Measurements from ENCODE around the gene SETDB2. TPM values are rescaled to one million over a fixed set of nuclear protein-coding genes. Genes with fewer than 3 reads are reported as not detected.

The SETDB2 gene
- polyA plus RNA-seq, 6 donors from 2014 or later = 8.6 to 35.7 (median 26.7) TPM

DNA sequence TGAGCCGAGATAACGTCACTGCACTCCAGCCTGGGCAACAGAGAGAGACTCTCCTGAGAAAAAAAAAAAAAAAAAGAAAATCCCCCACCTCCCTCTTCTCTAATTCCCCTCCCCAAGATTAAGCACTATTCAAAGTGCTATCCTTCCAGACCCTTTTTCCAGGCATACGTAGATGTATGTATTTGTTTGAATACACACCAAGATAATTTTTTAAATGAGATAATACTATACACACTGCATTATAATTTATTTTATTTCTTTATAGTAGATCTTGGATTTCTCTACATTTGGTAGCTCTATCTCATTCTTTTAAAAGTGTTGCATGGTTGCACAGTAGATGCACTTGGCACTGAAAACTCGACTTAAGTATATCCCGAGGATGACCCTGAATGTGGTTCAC lies 32.7 kb upstream of the SETDB2 start:
- H3K4me1 Mint-ChIP-seq = no peaks in the 10 kb centered on the region
- no peak for DNase-seq
- ATAC-seq (ENCODE audit: low read depth in 2 of 2) = no peak
- H3K36me3 Mint-ChIP-seq = no peaks in the 10 kb centered on the region
- H3K27me3 Mint-ChIP-seq = no peaks in the 10 kb centered on the region
- H3K27ac Mint-ChIP-seq = no peak overlapping the region
- H3K4me3 Mint-ChIP-seq = no peak overlapping the region
- peaks cover 0 to 5% (median 2%) of the 10 kb centered on the region in 7 donors for H3K9me3 Mint-ChIP-seq

DNA sequence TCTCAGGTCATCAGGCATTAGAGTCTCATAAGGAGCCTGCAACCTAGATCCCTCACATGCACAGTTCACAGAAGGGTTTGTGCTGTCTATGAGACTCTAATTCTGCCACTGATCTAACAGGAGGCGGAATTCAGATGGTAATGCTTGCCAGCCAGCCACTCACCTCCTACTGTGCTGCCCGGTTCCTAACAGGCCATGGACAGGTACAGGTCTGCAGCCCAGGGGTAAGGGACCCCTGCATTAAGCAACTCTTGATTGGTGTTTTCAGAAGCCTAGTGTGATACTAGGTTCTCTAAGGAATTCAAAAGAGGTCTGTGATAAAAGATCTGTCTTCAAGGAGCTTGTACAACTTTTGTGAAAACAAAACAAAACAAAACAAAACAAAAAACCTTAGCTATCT lies 31.3 kb upstream of the SETDB2 start:
- H3K4me3 Mint-ChIP-seq = no peak overlapping the region
- no peaks in the 10 kb centered on the region for H3K4me1 Mint-ChIP-seq
- ATAC-seq (ENCODE audit: low read depth in 2 of 2) (no peak), DNase-seq (no peak)
- no peaks in the 10 kb centered on the region for H3K36me3 Mint-ChIP-seq
- H3K9me3 Mint-ChIP-seq = no peaks in the 10 kb centered on the region
- peak overlapping the region in 1 of 6 donors; percentile 15 for H3K27ac Mint-ChIP-seq
- no peaks in the 10 kb centered on the region for H3K27me3 Mint-ChIP-seq

DNA sequence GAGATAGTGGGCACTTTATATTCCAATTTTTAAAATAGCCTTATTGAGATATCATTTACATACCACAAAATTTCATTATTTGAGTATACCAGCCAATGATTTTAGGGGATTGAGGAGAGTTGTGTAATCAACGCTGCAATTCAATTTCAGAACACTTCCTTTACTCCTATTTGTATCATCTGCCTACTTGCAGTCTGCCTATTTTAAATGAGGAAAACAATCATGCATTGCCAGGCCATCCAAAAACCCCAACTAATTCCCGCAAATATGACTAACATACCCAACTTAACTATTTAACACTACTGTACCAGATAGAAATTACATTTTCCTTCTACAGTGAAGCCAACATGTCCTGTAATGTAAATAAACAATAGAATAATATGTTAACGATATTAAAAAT lies 26.9 kb upstream of the SETDB2 start:
- Mint-ChIP-seq H3K4me3 (no peak overlapping the region), H3K36me3 (no peaks in the 10 kb centered on the region), H3K27me3 (no peaks in the 10 kb centered on the region), H3K9me3 (no peaks in the 10 kb centered on the region), H3K4me1 (peaks cover 0 to 5% (median 2%) of the 10 kb centered on the region in 3 donors), H3K27ac (no peak overlapping the region)
- no peak for DNase-seq
- no peak for ATAC-seq (ENCODE audit: low read depth in 2 of 2)

DNA sequence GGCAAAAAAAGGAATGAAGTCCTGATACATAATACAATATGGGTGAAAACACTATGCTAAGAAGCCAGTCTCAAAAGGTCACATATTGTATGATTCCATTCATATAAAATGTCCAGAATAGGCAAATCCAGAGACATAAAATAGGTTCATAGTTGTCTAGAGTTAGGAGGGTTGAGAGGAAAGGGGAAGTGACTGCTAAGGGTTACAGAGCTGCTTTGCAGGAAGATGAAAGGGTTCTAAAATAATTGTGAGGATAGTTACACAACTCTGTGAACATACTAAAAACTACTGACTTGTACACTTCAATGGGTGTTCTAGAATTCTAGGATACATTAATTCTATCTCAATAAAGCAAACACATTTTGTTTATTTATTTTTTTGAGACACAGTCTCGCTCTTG lies 25.9 kb upstream of the SETDB2 start:
- Mint-ChIP-seq H3K9me3 (no peaks in the 10 kb centered on the region), H3K27me3 (no peaks in the 10 kb centered on the region), H3K27ac (peak overlapping the region in 2 of 6 donors; percentile 38 to 69), H3K4me3 (no peak overlapping the region), H3K4me1 (peaks cover 0 to 5% (median 2%) of the 10 kb centered on the region in 3 donors), H3K36me3 (no peaks in the 10 kb centered on the region)
- DNase-seq = no peak
- no peak for ATAC-seq (ENCODE audit: low read depth in 2 of 2)

DNA sequence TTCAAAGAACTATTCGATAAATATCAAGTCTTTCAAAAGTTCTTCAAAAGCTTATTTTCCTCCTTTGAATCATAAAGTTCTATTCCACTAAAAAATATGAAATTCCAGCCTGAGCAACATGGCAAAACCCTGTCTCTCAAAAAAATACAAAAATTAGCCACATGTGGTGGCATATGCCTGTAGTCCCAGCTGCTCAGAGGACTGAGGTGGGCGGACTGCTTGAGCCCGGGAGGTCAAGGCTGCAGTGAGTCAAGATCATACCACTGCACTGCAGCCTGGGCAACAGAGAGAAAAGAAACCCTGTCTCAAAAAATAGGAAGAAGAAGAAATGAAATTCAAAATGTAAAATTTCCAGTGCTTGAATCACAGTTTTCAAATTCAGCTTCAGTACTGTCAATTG lies 24.8 kb upstream of the SETDB2 start:
- H3K27me3 Mint-ChIP-seq = no peaks in the 10 kb centered on the region
- H3K27ac Mint-ChIP-seq = peak overlapping the region in 1 of 6 donors; percentile 21
- ATAC-seq (ENCODE audit: low read depth in 2 of 2) (no peak), DNase-seq (no peak)
- peak overlapping the region in 1 of 8 donors; percentile 42 for H3K4me3 Mint-ChIP-seq
- peaks cover 0 to 4% of the 10 kb centered on the region in 2 donors for H3K36me3 Mint-ChIP-seq
- peaks cover 0 to 5% (median 2%) of the 10 kb centered on the region in 3 donors for H3K4me1 Mint-ChIP-seq
- H3K9me3 Mint-ChIP-seq = no peaks in the 10 kb centered on the region

DNA sequence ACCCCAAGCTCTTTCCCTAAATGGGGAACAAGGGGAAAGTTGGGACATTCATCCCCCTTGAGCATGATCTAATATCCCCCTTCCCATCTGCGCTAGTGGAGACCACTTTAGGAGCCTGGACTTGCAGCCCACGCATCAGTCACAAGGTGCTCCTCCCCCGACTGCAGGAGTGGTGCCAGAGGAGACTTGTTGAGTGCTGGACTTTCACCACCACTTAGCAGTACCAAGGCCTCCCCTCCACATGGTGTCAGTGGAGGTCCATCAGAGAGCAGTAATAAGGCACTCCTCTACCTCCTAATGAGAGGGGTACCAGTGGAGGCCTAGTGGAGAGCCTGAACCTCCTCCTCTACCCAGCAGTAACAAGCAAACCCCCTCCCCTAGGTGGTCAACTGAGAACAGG lies 22.7 kb upstream of the SETDB2 start:
- peak; percentile 40 to 59 for ATAC-seq (ENCODE audit: low read depth in 2 of 2)
- peaks cover 0 to 5% (median 2%) of the 10 kb centered on the region in 3 donors for H3K4me1 Mint-ChIP-seq
- H3K36me3 Mint-ChIP-seq = peaks cover 0 to 4% of the 10 kb centered on the region in 2 donors
- no peak for DNase-seq
- no peak overlapping the region for H3K27ac Mint-ChIP-seq
- no peaks in the 10 kb centered on the region for H3K27me3 Mint-ChIP-seq
- no peak overlapping the region for H3K4me3 Mint-ChIP-seq
- H3K9me3 Mint-ChIP-seq = no peaks in the 10 kb centered on the region

DNA sequence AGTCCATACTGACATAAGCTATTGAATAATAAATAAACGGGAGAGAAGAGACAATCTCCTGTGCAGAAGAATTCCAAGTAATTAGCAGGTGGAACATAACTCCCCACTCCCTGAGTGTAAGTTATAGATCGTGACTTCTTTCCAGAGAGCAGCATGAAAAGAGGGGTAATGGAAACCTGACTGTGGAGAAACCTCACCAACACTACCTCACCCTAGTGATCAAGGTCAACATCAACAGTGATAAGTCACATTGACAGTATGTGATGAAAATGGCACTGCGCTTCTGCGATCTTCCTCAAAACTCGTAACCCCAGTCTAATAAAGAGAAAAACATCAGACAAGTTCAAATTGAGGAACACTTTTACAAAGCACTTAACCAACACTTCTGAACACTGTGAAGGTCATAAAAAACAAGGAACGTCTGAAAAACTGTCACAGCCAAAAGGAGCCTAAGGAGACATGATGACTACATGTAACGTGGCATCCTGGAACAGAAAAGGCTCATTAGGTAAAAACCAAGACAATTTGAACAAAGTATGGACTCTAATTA lies 20.0 kb upstream of the SETDB2 start:
- H3K36me3 Mint-ChIP-seq = peaks cover 0 to 4% of the 10 kb centered on the region in 2 donors
- H3K4me1 Mint-ChIP-seq = peaks cover 0 to 2% (median 0%) of the 10 kb centered on the region in 3 donors
- no peak for DNase-seq
- no peak for ATAC-seq (ENCODE audit: low read depth in 2 of 2)
- no peak overlapping the region for H3K4me3 Mint-ChIP-seq
- no peaks in the 10 kb centered on the region for H3K9me3 Mint-ChIP-seq
- H3K27me3 Mint-ChIP-seq = no peaks in the 10 kb centered on the region
- H3K27ac Mint-ChIP-seq = no peak overlapping the region

DNA sequence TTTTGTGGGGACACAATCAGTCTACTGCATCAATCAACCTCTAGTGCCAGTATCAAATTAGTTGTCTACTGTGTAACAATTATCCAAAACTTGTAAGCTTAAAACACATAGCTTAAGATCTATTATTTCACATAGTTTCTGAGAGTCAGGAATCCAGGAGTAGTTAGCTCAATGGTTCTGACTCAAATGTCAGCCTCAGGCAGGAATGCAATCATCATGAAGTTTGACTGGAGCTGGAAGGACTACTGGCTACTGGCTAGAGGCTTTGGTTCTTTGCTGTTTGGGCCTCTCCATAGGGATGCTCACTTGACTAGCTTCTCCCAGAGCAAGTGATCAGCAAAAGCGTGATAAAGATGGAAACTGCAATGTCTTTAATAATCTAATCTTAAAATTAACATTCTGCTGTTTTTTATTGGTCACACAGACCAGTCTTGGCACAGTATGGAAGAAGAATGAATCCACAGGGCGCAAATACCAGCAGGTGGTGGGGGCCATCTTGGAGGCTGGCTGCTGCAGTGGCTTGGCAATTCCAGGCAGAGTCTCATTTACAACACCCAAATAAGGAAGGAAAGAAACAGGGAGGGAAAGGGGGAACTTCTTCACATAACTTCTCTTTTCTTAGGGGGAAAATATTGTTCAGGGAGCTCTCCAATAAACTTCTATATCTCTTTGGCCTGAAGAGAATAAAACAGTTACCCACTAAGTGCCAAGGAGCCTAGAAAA lies 15.9 kb upstream of the SETDB2 start:
- ATAC-seq (ENCODE audit: low read depth in 2 of 2) (no peak), DNase-seq (no peak)
- Mint-ChIP-seq H3K27ac (peak overlapping the region in 2 of 6 donors; percentile 41 to 58), H3K4me3 (no peak overlapping the region), H3K9me3 (no peaks in the 10 kb centered on the region), H3K4me1 (no peaks in the 10 kb centered on the region), H3K36me3 (peaks cover 0 to 11% of the 10 kb centered on the region in 2 donors), H3K27me3 (no peaks in the 10 kb centered on the region)

DNA sequence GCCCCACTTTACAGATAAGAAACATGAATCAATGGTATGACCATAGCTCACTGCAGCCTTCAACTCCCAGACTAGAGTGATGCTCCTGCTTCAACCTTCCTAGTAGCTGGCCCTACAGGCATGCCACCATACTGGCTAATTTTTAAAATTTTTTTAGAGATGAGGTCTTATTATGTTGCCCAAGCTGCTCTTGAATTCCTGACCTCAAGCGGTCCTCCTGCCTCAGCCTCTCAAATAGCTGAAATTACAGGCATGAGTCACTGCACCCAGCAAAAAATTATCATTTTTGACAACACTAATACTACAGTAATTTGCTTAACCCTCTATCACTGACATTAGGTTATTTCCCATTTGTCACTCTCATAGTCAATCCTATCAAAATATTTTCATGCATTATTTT lies 15.0 kb upstream of the SETDB2 start:
- ATAC-seq (ENCODE audit: low read depth in 2 of 2) = no peak
- H3K27me3 Mint-ChIP-seq = no peaks in the 10 kb centered on the region
- peaks cover 0 to 12% of the 10 kb centered on the region in 2 donors for H3K36me3 Mint-ChIP-seq
- H3K4me1 Mint-ChIP-seq = no peaks in the 10 kb centered on the region
- H3K27ac Mint-ChIP-seq = peak overlapping the region in 1 of 6 donors; percentile 16
- no peak for DNase-seq
- no peaks in the 10 kb centered on the region for H3K9me3 Mint-ChIP-seq
- no peak overlapping the region for H3K4me3 Mint-ChIP-seq

DNA sequence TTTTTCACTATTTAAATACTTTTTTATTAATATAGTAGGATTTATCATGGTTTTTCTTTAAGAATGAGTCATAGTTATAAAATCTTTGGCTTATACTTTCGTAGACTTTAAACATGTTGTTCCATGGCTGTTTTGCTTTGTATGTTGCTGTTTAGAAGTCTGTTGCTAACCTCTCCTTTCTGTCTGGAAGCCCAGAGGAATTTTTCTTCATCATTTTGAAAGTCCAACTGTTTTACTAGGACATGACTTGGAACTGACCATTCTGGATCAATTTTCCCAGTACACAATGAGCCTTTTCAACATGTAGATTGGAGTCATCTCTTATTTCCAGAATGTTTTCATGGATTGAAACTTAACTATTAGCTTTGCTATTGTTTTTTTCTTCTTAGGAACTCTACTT lies 8.1 kb upstream of the SETDB2 start:
- Mint-ChIP-seq H3K4me1 (peaks cover 11 to 21% (median 13%) of the 10 kb centered on the region in 3 donors), H3K9me3 (no peaks in the 10 kb centered on the region), H3K4me3 (peak overlapping the region in 1 of 8 donors; percentile 20), H3K27me3 (no peaks in the 10 kb centered on the region), H3K36me3 (peaks cover 0 to 7% of the 10 kb centered on the region in 2 donors), H3K27ac (no peak overlapping the region)
- no peak for ATAC-seq (ENCODE audit: low read depth in 2 of 2)
- no peak for DNase-seq

DNA sequence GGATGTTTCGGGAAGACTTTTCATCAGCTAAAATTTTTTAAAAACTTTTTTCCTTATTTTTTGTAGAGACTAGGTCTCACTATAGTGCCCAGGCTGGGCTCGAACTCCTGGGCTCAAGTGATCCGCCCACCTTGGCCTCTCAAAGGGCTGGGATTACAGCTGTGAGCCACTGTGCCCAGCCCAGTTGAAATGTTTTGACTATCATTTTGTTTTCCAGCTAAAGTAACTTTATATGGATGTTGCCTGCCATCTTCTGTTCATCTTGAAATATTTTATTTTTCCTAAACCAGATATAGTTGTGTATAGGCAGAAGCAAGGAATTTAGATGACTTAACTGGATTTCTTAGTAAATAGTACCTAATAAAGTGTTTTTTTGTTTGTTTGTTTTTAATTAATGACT lies 7.2 kb upstream of the SETDB2 start:
- Mint-ChIP-seq H3K4me3 (peak overlapping the region in 1 of 8 donors; percentile 60), H3K4me1 (peaks cover 11 to 21% (median 13%) of the 10 kb centered on the region in 3 donors), H3K27me3 (no peaks in the 10 kb centered on the region), H3K27ac (peak overlapping the region in 2 of 6 donors; percentile 52 to 80), H3K9me3 (no peaks in the 10 kb centered on the region), H3K36me3 (peaks cover 0 to 5% of the 10 kb centered on the region in 2 donors)
- no peak for ATAC-seq (ENCODE audit: low read depth in 2 of 2)
- DNase-seq = no peak

DNA sequence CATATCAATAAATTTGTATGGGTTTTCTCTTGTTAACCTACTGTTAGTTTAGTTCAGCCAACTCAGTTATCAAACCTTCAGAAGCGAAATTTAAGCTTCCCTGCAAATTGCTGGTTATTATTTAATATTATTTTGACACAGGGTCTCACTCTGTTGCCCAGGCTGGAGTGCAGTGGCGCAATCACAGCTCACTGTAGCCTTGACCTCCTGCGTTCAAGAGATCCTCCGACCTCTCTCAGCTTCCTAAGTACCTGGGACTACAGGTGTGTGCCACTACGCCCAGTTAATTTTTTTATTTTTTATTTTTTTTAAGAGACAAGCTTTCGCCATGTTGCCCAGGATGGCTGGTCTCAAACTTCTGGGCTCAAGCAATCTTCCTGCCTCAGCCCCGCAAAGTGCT lies 6.4 kb upstream of the SETDB2 start:
- no peak for DNase-seq
- H3K27me3 Mint-ChIP-seq = no peaks in the 10 kb centered on the region
- peaks cover 0 to 5% of the 10 kb centered on the region in 2 donors for H3K36me3 Mint-ChIP-seq
- no peaks in the 10 kb centered on the region for H3K9me3 Mint-ChIP-seq
- peak overlapping the region in 2 of 6 donors; percentile 29 to 80 for H3K27ac Mint-ChIP-seq
- no peak overlapping the region for H3K4me3 Mint-ChIP-seq
- peaks cover 13 to 21% (median 18%) of the 10 kb centered on the region in 3 donors for H3K4me1 Mint-ChIP-seq
- no peak for ATAC-seq (ENCODE audit: low read depth in 2 of 2)

DNA sequence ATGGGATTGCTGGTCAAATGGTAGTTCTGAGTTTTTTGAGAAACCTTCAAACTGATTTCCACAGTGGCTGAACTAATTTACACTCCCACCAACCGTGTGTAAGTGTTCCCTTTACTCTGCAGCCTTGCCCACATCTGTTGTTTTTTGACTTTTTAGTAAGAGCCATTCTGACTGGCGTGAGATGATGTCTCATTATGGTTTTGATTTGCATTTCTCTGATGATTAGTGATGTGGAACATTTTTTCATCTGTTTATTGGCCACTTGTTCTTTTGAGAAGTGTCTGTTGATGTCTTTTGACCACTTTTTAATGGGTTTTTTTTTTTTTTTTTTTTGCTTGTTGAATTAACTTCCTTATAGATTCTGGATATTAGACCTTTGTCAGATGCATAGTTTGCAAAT lies 4.5 kb upstream of the SETDB2 start:
- peaks cover 0 to 8% of the 10 kb centered on the region in 2 donors for H3K36me3 Mint-ChIP-seq
- DNase-seq (peak; percentile 43), ATAC-seq (ENCODE audit: low read depth in 2 of 2) (no peak)
- peak overlapping the region in 6 of 8 donors; percentile 2 to 76 (median 14) for H3K4me3 Mint-ChIP-seq
- peaks cover 0 to 4% (median 0%) of the 10 kb centered on the region in 7 donors for H3K9me3 Mint-ChIP-seq
- H3K27me3 Mint-ChIP-seq = no peaks in the 10 kb centered on the region
- peak overlapping the region in 5 of 6 donors; percentile 1 to 77 (median 15) for H3K27ac Mint-ChIP-seq
- H3K4me1 Mint-ChIP-seq = peaks cover 21 to 30% (median 27%) of the 10 kb centered on the region in 3 donors

DNA sequence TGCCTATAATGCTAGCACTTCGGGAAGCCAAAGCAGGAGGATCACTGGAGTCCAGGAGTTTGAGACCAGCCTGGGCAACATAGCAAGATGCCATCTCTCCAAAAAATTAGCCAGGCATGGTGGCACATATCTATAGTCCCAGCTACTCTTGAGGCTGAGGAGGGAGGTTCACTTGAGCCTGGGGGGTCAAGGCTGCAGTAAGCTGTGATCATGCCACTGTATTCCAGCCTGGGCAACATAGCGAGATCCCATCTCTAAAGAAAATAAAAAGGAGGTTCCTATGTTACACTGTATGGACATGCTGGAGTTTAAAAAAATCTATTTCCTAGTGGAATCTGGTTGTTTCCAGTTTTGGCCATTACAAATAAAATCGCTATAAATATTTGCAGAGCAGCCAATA lies 2.8 kb upstream of the SETDB2 start:
- Mint-ChIP-seq H3K36me3 (peaks cover 0 to 8% of the 10 kb centered on the region in 2 donors), H3K4me1 (peaks cover 32 to 41% (median 40%) of the 10 kb centered on the region in 3 donors), H3K9me3 (peaks cover 0 to 4% (median 0%) of the 10 kb centered on the region in 7 donors), H3K4me3 (peak overlapping the region in 2 of 8 donors; percentile 22 to 23), H3K27ac (no peak overlapping the region), H3K27me3 (no peaks in the 10 kb centered on the region)
- ATAC-seq (ENCODE audit: low read depth in 2 of 2) (no peak), DNase-seq (no peak)
